Activated CD4-positive, CD25-positive, alpha-beta regulatory T cell treated with anti-CD3 and anti-CD28 coated beads, Interleukin-2, amount 50 U/mL, for 16 hours (primary cell): ENCODE data around the gene MEGF8.
A peak's percentile ranks its signal among the peaks of the same experiment; 100 is the strongest.

Experiments used
- DNase-seq: peaks from one replicate; pipeline ENCODE4 v3.0.0-alpha.2; 2020; ENCODE audit warnings: low read depth, low spot score

Gene MEGF8

GRCh38 chr19:42325308-42325895 lies at the start of gene MEGF8:
TSS of gene MEGF8 (plus strand) at chr19:42325635. CDS start at chr19:42326244, 609 bp downstream.
- peak; percentile 97 for DNase-seq

GRCh38 chr19:42276284-42276683 lies 49.2 kb upstream of the MEGF8 start:
- no peak for DNase-seq

- DNase-seq = no peak
Measured at GRCh38 chr19:42276821-42277220, 48.6 kb upstream of the MEGF8 start.

GRCh38 chr19:42277821-42278451 lies 47.5 kb upstream of the MEGF8 start:
- no peak for DNase-seq

- no peak for DNase-seq
Measured at GRCh38 chr19:42278452-42279154, 46.8 kb upstream of the MEGF8 start.

GRCh38 chr19:42279155-42279901 lies 46.1 kb upstream of the MEGF8 start:
- no peak for DNase-seq

GRCh38 chr19:42279902-42280814 lies 45.3 kb upstream of the MEGF8 start:
- DNase-seq = peak; percentile 74

GRCh38 chr19:42280815-42281145 lies 44.7 kb upstream of the MEGF8 start:
- no peak for DNase-seq

- no peak for DNase-seq
Measured at GRCh38 chr19:42281146-42281826, 44.1 kb upstream of the MEGF8 start.

GRCh38 chr19:42281827-42282762 lies 43.3 kb upstream of the MEGF8 start:
- DNase-seq = no peak

GRCh38 chr19:42282819-42283187 lies 42.6 kb upstream of the MEGF8 start:
- DNase-seq = no peak

- peak; percentile 93 for DNase-seq
Measured at GRCh38 chr19:42283188-42284065, 42.0 kb upstream of the MEGF8 start.

- peak; percentile 64 for DNase-seq
Measured at GRCh38 chr19:42284066-42284501, 41.4 kb upstream of the MEGF8 start.

GRCh38 chr19:42284591-42285341 lies 40.7 kb upstream of the MEGF8 start:
- DNase-seq = no peak

GRCh38 chr19:42285541-42285941 lies 39.9 kb upstream of the MEGF8 start:
- no peak for DNase-seq

GRCh38 chr19:42285988-42286348 lies 39.5 kb upstream of the MEGF8 start:
- DNase-seq = no peak

GRCh38 chr19:42286349-42287016 lies 39.0 kb upstream of the MEGF8 start:
- no peak for DNase-seq
